Putamen (tissue), 1 donor: ENCODE data around the gene CCT3.
"Not testable (repeated sequence)": the region's sequence is repeated elsewhere in the genome, so short reads cannot be mapped to it uniquely, and the experiment has no call there.

Experiments
- DNase-seq: peaks from one replicate; pipeline ENCODE4 v3.0.0-alpha.2; 2016; ENCODE audit warnings: low spot score

CCT3 gene

DNA sequence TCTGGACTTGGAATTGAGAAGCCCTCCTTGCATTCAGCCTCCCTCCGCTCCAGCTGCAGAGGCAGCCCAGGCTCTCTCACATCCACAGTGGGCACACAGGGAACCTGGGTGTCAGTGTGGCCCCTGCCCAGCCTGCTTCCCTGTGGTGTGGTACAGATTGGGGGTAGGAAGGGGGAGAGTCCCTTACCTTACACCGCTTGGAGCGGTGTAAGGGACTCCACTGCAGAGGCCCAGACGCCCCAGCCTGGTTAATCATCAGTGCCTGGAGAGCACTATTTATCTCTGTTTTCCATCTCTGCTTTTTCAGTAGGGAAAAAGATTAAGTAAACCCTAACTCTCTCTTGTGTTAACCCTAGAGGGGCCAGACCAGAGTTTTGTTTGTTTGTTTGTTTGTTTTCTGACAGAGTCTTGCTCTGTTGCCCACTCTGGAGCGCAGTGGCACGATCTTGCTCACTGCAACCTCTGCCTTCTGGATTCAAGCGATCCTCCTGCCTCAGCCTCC lies 30.1 kb upstream of the CCT3 start:
- DNase-seq = no peak

GRCh38 chr1:156367383-156368156 lies 29.5 kb upstream of the CCT3 start:
- no peak for DNase-seq

DNA sequence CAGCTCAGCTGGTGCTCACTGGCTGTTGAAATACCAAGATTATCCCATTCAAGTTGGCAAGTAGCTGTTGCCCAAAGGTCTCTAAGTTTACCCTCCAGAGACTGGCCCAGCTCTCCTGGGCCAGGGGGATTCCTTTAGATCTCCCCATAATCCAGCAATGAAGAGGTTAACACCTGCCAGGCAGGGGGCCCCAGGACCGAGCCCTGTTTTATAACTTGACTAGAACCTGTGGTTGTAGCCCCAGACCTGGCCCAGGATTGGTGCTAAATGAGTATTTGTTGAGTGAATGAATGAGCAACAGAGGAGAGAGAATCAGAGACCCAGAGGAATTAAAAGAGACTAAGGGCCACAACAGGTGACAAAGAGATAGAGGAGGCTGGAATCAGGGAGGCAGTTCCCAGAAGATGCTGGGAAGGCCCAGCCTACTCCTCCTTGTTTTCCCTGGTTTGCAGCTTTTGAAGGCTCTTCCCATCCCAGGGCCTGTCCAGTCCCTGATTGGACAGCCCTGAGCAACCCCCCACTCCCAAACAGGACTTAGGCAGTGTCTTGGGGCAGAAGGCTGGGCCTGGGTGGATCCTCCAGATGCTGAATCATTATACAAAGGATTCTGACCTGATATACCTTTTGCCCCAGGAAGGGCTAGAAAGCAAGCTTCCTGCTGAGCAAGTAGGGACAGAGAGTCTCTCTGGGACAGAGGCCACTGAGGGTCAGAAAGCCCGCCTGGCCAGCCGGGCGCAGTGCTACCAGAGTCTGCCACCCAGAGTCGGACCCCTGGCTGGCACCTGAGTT lies 28.5 kb upstream of the CCT3 start:
- no peak for DNase-seq

DNA sequence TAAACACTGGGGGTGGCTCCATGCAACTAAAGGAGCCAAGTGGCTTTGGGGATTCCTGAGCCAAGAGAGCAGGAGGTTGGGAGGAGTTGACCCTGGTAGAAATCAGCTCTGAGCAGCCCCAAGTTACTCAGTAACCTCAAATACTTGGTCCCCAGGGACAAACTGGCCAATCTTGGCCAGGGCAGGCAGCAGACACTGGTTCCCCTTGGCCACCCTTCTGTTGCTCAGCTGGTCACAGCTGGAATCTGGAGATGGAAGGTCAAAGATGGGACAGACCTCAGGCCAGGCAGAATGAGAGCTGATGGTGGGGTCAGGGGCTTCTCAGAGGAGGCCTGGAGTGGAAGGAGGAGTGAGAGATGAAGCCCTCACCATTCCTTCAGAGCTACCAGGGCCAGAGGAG lies 27.7 kb upstream of the CCT3 start:
- DNase-seq = no peak

- DNase-seq = no peak
These were observed 22.4 kb upstream of the CCT3 start for GRCh38 chr1:156360534-156360933.

- no peak for DNase-seq
These were observed 21.9 kb upstream of the CCT3 start for GRCh38 chr1:156359973-156360372.

GRCh38 chr1:156359249-156359648 lies 21.2 kb upstream of the CCT3 start:
- DNase-seq = no peak

DNA sequence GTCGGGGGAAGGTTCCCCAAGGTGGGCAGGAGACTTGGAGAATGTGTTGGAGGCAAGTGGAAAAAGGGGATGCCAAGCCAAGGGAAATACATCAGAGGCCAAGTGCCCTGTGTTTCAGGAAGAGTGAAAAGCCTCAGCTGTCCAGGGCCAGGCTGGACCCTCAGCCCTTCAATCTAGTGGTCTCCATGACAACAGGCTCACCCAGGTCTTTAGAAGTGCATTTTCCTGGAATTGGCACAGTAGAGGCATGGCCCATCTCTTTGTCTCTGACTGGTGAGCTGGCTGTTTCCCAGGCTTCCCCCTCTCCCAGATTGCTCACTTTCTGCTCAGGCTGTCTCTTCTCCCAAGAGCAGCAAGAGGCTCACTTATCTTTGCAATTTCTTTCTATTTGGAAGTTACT lies 20.5 kb upstream of the CCT3 start:
- no peak for DNase-seq

GRCh38 chr1:156357977-156358376 lies 19.9 kb upstream of the CCT3 start:
- DNase-seq = no peak

- no peak for DNase-seq
These were observed 18.9 kb upstream of the CCT3 start for GRCh38 chr1:156356875-156357534.

DNA sequence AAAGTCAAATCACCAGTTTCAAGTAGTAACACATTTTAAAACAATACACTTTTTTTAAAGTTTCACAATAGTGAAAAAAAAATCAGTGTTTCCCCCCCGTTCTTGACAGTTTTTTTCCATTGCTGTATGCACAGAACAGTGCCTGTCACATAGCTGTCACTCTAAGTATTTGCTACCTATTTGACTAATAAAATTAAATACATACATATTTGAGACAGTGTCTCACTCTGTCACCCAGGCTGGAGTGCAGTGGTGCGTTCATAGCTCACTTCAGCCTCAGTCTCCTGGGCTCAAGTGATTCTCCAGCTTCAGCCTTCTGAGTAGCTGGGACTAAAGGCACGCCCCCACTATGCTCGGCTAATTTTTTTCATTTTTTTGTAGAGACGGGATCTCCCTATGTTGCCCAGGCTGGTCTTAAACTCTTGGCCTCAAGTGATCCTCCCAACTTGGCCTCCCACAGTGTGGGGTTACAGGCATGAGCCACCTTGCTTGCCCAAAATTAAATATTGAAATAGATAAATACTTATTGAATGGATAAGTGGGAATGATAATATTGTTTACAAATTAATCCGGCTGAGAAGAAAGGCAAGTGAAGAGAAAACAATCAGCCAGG lies 18.3 kb upstream of the CCT3 start:
- DNase-seq = no peak

- DNase-seq = not testable (repeated sequence)
These were observed 14.4 kb upstream of the CCT3 start for GRCh38 chr1:156352481-156352880.

DNA sequence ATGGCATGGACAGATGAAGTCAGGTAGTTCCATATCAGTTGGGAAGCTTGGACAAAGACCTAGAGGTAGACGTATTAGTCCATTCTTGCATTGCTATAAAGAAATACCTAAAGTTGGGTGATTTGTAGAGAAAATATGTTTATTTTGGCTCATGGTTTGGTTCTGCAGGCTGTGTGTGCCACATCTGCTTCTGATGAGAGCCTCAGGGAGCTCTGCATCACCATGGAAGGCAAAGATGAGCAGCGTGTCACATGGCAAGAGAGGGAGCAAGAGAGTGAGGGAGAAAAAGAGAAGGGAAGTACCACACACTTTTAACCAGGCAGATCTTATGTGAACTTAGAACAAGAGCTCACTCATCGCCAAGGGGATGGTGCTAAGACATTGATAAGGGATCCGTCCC lies 9.2 kb upstream of the CCT3 start:
- DNase-seq = no peak

DNA sequence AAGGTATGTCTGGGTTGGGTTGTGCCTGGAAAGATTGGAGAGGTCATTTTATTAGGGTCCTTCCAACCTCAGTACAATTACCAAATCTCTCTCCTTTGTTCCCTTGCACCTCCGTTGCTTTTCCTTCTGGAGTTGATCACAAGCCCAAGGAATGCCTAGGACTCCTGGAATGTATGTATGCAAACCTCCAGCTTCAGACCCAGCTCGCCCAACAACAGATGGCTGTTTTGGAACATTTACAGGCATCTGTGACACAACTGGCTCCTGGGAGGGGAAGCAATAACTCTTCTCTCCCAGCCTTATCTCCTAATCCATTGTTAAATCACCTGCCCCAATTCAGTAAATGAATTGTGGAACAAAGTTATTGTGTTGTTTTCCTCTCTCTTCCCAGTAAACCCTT lies 8.5 kb upstream of the CCT3 start:
- no peak for DNase-seq

GRCh38 chr1:156346035-156346434 lies 7.9 kb upstream of the CCT3 start:
- DNase-seq = not testable (repeated sequence)

DNA sequence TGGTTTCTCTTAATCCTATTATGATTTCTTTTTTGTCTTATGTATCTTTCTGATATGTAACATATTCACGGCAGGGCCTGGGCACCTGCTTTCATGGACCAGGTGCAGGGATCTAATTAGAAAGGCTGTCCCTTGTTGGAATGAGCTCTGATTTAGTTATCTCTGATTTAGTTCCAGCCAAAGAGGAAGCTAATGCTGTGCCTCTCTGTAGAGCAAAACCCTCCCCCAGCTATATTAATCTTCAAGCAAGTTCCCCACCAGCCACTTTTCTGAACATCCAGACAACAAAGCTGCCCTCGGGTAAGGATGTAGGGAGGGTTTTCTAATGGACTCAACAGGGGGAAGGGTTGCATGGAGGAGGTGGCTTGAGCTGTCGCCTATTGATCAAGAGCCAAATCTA lies 6.3 kb upstream of the CCT3 start:
- DNase-seq = no peak

DNA sequence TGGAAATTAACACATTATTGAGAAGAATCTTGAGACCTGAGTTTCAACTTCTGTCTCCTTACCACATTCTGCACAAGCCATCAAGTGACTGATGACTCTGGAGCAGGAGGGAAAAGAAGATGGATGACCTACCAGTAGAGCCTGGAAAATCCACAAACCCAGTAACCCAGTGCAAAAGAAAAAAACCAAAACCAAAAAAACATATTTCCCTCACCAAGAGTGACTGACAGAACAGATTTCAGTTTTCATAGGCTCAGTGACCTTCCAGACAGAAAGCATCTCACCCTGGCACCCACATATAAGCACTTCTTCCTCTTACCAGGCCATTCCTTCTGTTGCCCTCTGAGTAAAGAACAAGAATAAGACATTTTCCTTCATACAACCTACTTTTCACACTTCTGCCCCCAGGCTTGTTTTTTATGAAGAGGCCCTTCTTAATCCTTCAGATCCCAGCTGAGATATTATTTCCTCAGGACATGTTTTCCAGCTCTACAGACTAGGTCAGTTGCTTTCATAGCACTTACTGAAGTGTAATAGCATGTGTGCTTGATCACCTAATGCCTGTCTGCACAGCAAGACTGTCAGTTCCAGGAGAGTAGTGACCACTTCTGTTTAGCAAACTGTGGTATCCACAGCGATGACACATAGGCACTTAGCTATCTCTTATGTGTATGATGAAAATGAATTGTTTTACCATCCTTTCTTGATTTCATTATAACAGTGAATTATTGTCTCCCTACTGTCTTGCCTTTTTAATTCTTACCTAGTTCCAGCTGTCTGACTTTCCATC lies 4.3 kb upstream of the CCT3 start:
- DNase-seq = no peak

DNA sequence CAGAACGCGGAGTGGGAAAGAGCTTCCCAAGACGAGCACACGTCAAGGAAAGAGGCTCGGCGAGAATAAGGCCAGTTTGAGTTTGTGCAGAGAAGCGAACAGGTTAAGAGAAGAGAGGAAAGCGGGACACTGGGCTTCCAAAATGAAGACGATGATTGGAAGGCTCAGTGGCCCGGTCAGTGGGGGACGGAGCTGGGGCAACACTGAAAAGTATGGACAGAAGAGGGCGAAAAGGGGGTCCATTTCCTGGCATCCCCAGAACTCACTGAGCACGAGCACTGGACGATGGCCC lies 258 bp downstream of the CCT3 start:
- no peak for DNase-seq

DNA sequence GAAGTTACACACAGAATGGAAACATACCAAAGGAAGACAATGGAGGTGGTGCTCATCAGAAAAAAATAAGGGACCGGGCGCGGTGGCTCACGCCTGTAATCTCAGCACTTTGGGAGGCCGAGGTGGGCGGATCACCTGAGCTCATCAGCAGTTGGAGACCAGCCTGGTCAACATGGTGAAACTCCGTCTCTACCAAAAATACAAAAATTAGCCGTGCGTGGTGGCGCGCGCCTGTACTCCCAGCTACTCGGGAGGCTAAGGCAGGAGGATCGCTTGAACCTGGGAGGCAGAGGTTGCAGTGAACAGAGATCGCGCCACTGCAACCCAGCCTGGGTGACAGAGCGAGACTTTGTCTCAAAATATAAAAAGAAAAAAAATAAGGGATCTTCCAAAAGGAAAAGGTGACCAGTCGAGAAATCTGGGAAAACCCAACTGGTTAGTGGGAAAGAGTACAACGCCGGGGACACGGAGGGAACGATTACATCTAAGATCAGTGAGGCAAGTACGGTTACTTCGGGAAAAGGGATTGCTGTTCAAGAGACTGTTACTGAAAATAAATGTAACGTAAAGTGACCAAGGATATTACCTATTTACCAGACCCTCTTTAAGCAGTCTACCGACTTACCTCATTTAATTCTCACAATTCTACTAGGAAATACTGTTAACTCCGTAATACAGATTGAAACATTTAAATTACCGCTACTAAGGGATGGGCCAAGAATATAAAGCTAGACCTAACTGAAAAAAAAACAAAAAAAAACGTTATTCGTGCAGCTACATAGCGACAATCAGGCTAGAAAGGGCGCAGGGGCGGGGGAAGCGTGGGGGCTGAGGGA lies 822 bp downstream of the CCT3 start:
- no peak for DNase-seq

DNA sequence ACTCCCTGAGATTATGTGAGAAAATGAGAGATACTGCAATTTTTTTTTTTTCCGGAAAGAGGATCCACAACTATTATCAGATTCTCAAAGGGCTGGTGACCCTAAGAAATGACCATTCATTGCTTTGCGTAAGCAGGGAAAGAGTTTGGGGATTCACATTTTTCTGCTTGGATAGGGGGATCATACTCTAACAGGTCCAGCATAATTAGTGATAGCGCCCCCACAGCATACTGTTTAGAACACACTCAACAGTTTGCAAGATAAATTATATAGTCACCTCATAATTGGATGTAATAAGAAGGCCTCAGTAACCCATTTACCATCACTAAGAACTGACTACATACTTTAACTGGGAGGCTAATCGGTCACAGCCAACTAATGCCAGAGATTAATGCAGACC lies 1.9 kb downstream of the CCT3 start:
- DNase-seq = no peak

- DNase-seq = not testable (repeated sequence)
These were observed 14.9 kb downstream of the CCT3 start for GRCh38 chr1:156323179-156323578.
